HepG2 (cell line): ENCODE data around the gene MRPS10. TPM values are rescaled to one million over a fixed set of nuclear protein-coding genes. Genes with fewer than 3 reads are reported as not detected.

Experiments
- AGO1 ChIP-seq: fragments of 200-400 bp; formaldehyde crosslinking; IDR thresholded peaks from 2 replicates; pipeline ENCODE4 v1.6.1; 2017; ENCODE audit warnings: mild to moderate bottlenecking, low read depth, low read length, moderate library complexity; ENCODE audit not compliant: poor library complexity, severe bottlenecking
- E2F1 ChIP-seq: sonication (generic); formaldehyde crosslinking; IDR thresholded peaks from 2 replicates; pipeline ENCODE4 v1.5.0; 2020; ENCODE audit warnings: missing genetic modification reagents
- HBP1 ChIP-seq: IDR thresholded peaks from 2 replicates; pipeline ENCODE4 v1.6.1; 2016; ENCODE audit warnings: low read depth, control low read depth
- MIER2 ChIP-seq: IDR thresholded peaks from 2 replicates; pipeline ENCODE4 v1.6.1; 2016; ENCODE audit warnings: missing biosample characterization, missing genetic modification reagents
- NAIF1 ChIP-seq: sonication (generic); formaldehyde crosslinking; IDR thresholded peaks from 2 replicates; pipeline ENCODE4 v1.5.0; 2020; ENCODE audit warnings: mild to moderate bottlenecking, missing genetic modification reagents, borderline replicate concordance
- RBM22 ChIP-seq: fragments of 200-400 bp; formaldehyde crosslinking; optimal IDR thresholded peaks from 2 replicates; pipeline ENCODE3; 2017; ENCODE audit warnings: mild to moderate bottlenecking, low read length, moderate library complexity
- RFX3 ChIP-seq: IDR thresholded peaks from 2 replicates; pipeline ENCODE4 v1.6.1; 2016; ENCODE audit warnings: missing biosample characterization, missing genetic modification reagents
- SNAI1 ChIP-seq: sonication (generic); formaldehyde crosslinking; IDR thresholded peaks from 2 replicates; pipeline ENCODE4 v1.5.0; 2020; ENCODE audit warnings: mild to moderate bottlenecking, missing genetic modification reagents, borderline replicate concordance
- SP4 ChIP-seq: sonication (generic); formaldehyde crosslinking; IDR thresholded peaks from 2 replicates; pipeline ENCODE4 v1.8.1; 2023; ENCODE audit warnings: mild to moderate bottlenecking, missing genetic modification reagents
- THRA ChIP-seq: sonication (generic); formaldehyde crosslinking; IDR thresholded peaks from 2 replicates; pipeline ENCODE4 v1.4.0; 2020; ENCODE audit warnings: missing genetic modification reagents, borderline replicate concordance
- ZBTB40 ChIP-seq, 2 experiments: fragments of 450-650 bp in 1 of 2; sonication (generic) in 1 of 2; formaldehyde crosslinking in 1 of 2; IDR thresholded peaks; 2 replicates each; pipeline versions ENCODE4 v1.6.1 to v1.8.0; 2016 to 2022; ENCODE audit warnings: antibody characterized with exemption in 1 of 2, mild to moderate bottlenecking in 1 of 2, missing genetic modification reagents in 1 of 2
- ZNF33B ChIP-seq: sonication (generic); formaldehyde crosslinking; IDR thresholded peaks from 2 replicates; pipeline ENCODE4 v1.5.1; 2020; ENCODE audit warnings: mild to moderate bottlenecking, missing genetic modification reagents
- ZNF383 ChIP-seq: sonication (generic); formaldehyde crosslinking; IDR thresholded peaks from 2 replicates; pipeline ENCODE4 v1.4.0; 2020; ENCODE audit warnings: missing genetic modification reagents, mild to moderate bottlenecking, borderline replicate concordance
- ZNF713 ChIP-seq: sonication (generic); formaldehyde crosslinking; IDR thresholded peaks from 2 replicates; pipeline ENCODE4 v1.4.0; 2020; ENCODE audit warnings: mild to moderate bottlenecking, missing genetic modification reagents
- ZSCAN9 ChIP-seq: IDR thresholded peaks from 2 replicates; pipeline ENCODE4 v1.6.1; 2016; ENCODE audit warnings: borderline replicate concordance
- polyA plus RNA-seq, 8 experiments: library from polyadenylated mRNA; depleted of rRNA in 3 of 8; stranded (reverse) in 7 of 8; unstranded in 1 of 8; fragments of >200 nt; fragmentation: Illumina TruSeq in 4 of 8; extraction: Trizol in 4 of 8; gene quantifications; 2 replicates each; pipeline versions ENCODE4 v1.2.1 to v1.2.3, GENCODE V29; 2011 to 2016; ENCODE audit warnings: low read depth in 4 of 8, missing spikeins in 1 of 8, mixed read lengths in 1 of 8; ENCODE audit not compliant: insufficient read depth in 1 of 8
- total RNA-seq, 5 experiments: library from RNA; depleted of rRNA; stranded (reverse); fragments of >200 nt; fragmentation: Illumina TruSeq; extraction: Trizol; gene quantifications; 2 replicates each; pipeline ENCODE4 v1.2.3, GENCODE V29; 2016; ENCODE audit warnings: low read depth in 1 of 5

MRPS10 gene
- total and polyA plus RNA-seq, 2 of the 13 experiments (the other 11 are each of a cell fraction or from before 2014, with no cell fraction given): 31.7 to 54.6 TPM

- TF ChIP-seq ZNF383 (no peak), NAIF1 (CRISPR knock-in tag) (peak; percentile 68; the same call in 1 of the 2 replicates), ZSCAN9 (CRISPR knock-in tag) (peak; percentile 49; the same call in 1 of the 2 replicates), ZNF713 (CRISPR knock-in tag) (no peak), HBP1 (CRISPR knock-in tag) (no peak), RFX3 (CRISPR knock-in tag) (no peak; the same call in 1 of the 2 replicates), SNAI1 (CRISPR knock-in tag) (no peak), SP4 (CRISPR knock-in tag) (0 out of 2 replicates have a peak, but pooled peaks have one; percentile 50), RBM22 (no peak), ZBTB40 (IDR thresholded peaks at IDR 0.05) (peak; percentile 70), ZBTB40 (CRISPR knock-in tag; IDR thresholded peaks at IDR 0.05) (peak; percentile 66; the same call in 1 of the 2 replicates), MIER2 (CRISPR knock-in tag) (peak; percentile 68), E2F1 (CRISPR knock-in tag) (peak; percentile 71; the same call in 1 of the 2 replicates), THRA (CRISPR knock-in tag) (peak; percentile 77), ZNF33B (CRISPR knock-in tag) (0 out of 2 replicates have a peak, but pooled peaks have one; percentile 4), AGO1 (no peak)
These were observed at the start of gene MRPS10 (continued) for GRCh38 chr6:42217519-42218367.
